ENCODE measurements around the gene CFAP298. TPM values are rescaled to one million over a fixed set of nuclear protein-coding genes. Genes with fewer than 3 reads are reported as not detected.

The CFAP298 gene
- total and polyA plus RNA-seq, 2 of the 13 experiments (the other 11 are each of a cell fraction or from before 2014, with no cell fraction given), result 21.2 to 62.2 TPM

DNA sequence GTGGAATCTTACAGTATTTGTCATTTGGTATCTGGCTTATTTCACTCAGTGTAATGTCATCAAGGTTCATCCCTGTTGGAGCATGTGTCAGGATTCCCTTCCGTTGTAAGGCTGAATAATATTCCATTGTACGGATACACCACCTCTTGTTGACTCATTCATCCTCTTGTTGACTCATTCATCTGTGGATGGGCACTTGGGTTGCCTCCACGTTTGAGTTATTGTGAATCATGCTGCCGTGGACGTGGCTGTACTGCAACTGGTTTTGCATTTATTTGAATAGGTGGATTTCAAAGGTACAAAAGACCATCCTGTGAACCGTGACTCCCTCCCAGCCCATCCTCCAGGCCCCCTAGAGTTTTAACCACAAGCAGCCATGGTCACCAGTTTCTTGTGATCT lies 15.0 kb downstream of the CFAP298 start:
- peak overlapping the region; percentile 50 for H3K27ac ChIP-seq (ENCODE audit: extremely low read length, insufficient read depth, low read length)
- ChIA-PET POLR2A (no interaction called here), CTCF (ENCODE audit: low intra/inter-chr PET ratio, low total read pairs) (no interaction called here)
- H3K36me3 ChIP-seq (replicated peaks in 1 of 2; ENCODE audit: control insufficient read depth in 1 of 2, insufficient read depth in 2 of 2, low read length in 2 of 2), result peaks cover 1 to 4% of the 10 kb centered on the region in 2 experiments; a peak in 4 of 5 replicates
- intact Hi-C loops (cut with micrococcal nuclease; ENCODE audit: unreplicated experiment), result loop anchor here (1.0 to 10.0 kb wide), 3 partner anchors 204 to 1608 kb away; partner anchors contain the start of genes MIS18A and URB1
- DNase-seq (ENCODE audit: low spot score) (peak; percentile 93), ATAC-seq (peak; percentile 30), FAIRE-seq (peak; percentile 90)
- no peaks in the 10 kb centered on the region for H3K9me3 ChIP-seq (ENCODE audit: low read length)
- H3K4me3 ChIP-seq (replicated peaks in 1 of 3; ENCODE audit: insufficient read depth in 1 of 3, low read depth in 2 of 3, low read length in 3 of 3), result no peak overlapping the region
- no peak overlapping the region for H2AFZ ChIP-seq (ENCODE audit: low read length)
- H3K27me3 ChIP-seq (ENCODE audit: control insufficient read depth in 1 of 2, insufficient read depth in 2 of 2, low read length in 2 of 2), result no peaks in the 10 kb centered on the region
- in situ Hi-C loops (cut with HindIII; ENCODE audit: extremely low pct_ligation_motif_present, low pct_unique_long_range_greater_than_20kb), result no loop called here
- H3K9ac ChIP-seq (ENCODE audit: insufficient read depth, low read depth, low read length), result no peak overlapping the region
- WGBS (ENCODE audit: low lambda C conversion rate), result under 1% methylated on average over 6 of the region's 6 CpGs
- H3K79me2 ChIP-seq (ENCODE audit: insufficient read depth, low read length), result no peaks in the 10 kb centered on the region
- peak overlapping the region; percentile 45 for H3K4me2 ChIP-seq (ENCODE audit: low read depth, low read length)
- H4K20me1 ChIP-seq (ENCODE audit: insufficient read depth, low read length), result no peaks in the 10 kb centered on the region
- peaks cover 78% of the 10 kb centered on the region for H3K4me1 ChIP-seq (ENCODE audit: insufficient read depth, low read length)
- no TSS peak for BruUV-seq (replicated peaks)
- 0 out of 2 replicates have a peak, but pooled peaks have one; percentile 36 for TF ChIP-seq RNF2 (conservative IDR thresholded peaks at IDR 0.05; ENCODE audit: low read depth)
- TF ChIP-seq RXRA (CRISPR knock-in tag; IDR thresholded peaks at IDR 0.05), result peak; percentile 65; the same call in 1 of the 2 replicates
- 0 out of 2 replicates have a peak, but pooled peaks have one; percentile 50 for TF ChIP-seq ZBTB20 (CRISPR knock-in tag; IDR thresholded peaks at IDR 0.05; ENCODE audit: borderline replicate concordance, low read depth)
- TF ChIP-seq ARID3A (IDR thresholded peaks at IDR 0.05; ENCODE audit: low read depth, low read length), result peak; percentile 89
- no peak for TF ChIP-seq ZNF205 (CRISPR knock-in tag; IDR thresholded peaks at IDR 0.05)
- TF ChIP-seq MEIS1 (CRISPR knock-in tag; IDR thresholded peaks at IDR 0.05; ENCODE audit: borderline replicate concordance), result no peak
- no peak for TF ChIP-seq ZBTB7A (CRISPR knock-in tag; IDR thresholded peaks at IDR 0.05)
- TF ChIP-seq ATM (IDR thresholded peaks at IDR 0.05; ENCODE audit: borderline replicate concordance), result no peak
- TF ChIP-seq PHF21A (CRISPR knock-in tag; IDR thresholded peaks at IDR 0.05), result peak; percentile 63
- TF ChIP-seq JUN (CRISPR knock-in tag; IDR thresholded peaks at IDR 0.05), result peak; percentile 43; the same call in 1 of the 2 replicates
- no peak for TF ChIP-seq NFKB2 (CRISPR knock-in tag; IDR thresholded peaks at IDR 0.05; ENCODE audit: borderline replicate concordance)
- TF ChIP-seq BATF2 (CRISPR knock-in tag; IDR thresholded peaks at IDR 0.05), result no peak
- 0 out of 2 replicates have a peak, but pooled peaks have one; percentile 21 for TF ChIP-seq YEATS4 (CRISPR knock-in tag; IDR thresholded peaks at IDR 0.05; ENCODE audit: borderline replicate concordance)
- TF ChIP-seq ZNF484 (CRISPR knock-in tag; IDR thresholded peaks at IDR 0.05; ENCODE audit: borderline replicate concordance, low read depth), result no peak
- TF ChIP-seq ZNF607 (CRISPR knock-in tag; IDR thresholded peaks at IDR 0.05; ENCODE audit: borderline replicate concordance), result no peak
- TF ChIP-seq KLF11 (CRISPR knock-in tag; IDR thresholded peaks at IDR 0.05), result no peak
- no peak for TF ChIP-seq DBP (CRISPR knock-in tag; IDR thresholded peaks at IDR 0.05; ENCODE audit: not compliant biosample characterization)
- TF ChIP-seq ZNF558 (CRISPR knock-in tag; IDR thresholded peaks at IDR 0.05; ENCODE audit: borderline replicate concordance), result no peak
- TF ChIP-seq SRF (IDR thresholded peaks at IDR 0.05; ENCODE audit: low read depth, low read length), result no peak
- 0 out of 2 replicates have a peak, but pooled peaks have one; percentile 35 for TF ChIP-seq ZSCAN31 (CRISPR knock-in tag; IDR thresholded peaks at IDR 0.05; ENCODE audit: low read depth)
- peak; percentile 74 for TF ChIP-seq MED1 (CRISPR knock-in tag; IDR thresholded peaks at IDR 0.05)
- TF ChIP-seq ZNF703 (CRISPR knock-in tag; IDR thresholded peaks at IDR 0.05; ENCODE audit: borderline replicate concordance), result no peak
- peak; percentile 65; the same call in 1 of the 2 replicates for TF ChIP-seq FOXK1 (CRISPR knock-in tag; IDR thresholded peaks at IDR 0.05; ENCODE audit: borderline replicate concordance, low read depth)
- peak; percentile 33; the same call in 1 of the 2 replicates for TF ChIP-seq CEBPG (CRISPR knock-in tag; IDR thresholded peaks at IDR 0.05)
- no peak for TF ChIP-seq PHF8 (CRISPR knock-in tag; IDR thresholded peaks at IDR 0.05)

All from HepG2 (cell line).